HG02840 (cell line): Measurements from ENCODE around the gene KAT2A.

Experiments
- ATAC-seq: cut with Tn5 transposase; IDR thresholded peaks from one replicate; pipeline ENCODE4 v1.9.1; 2021; ENCODE audit warnings: mild to moderate bottlenecking, moderate library complexity, moderate number of reproducible peaks; ENCODE audit not compliant: unreplicated experiment, low FRiP score

The KAT2A gene

GRCh38 chr17:42097691-42098631 lies 23.2 kb downstream of the KAT2A start, which contains the start of gene ZNF385C:
TSS of gene ZNF385C (minus strand) at chr17:42098473. CDS start at chr17:42063056, 35,417 bp downstream.
- ATAC-seq = no peak

- no peak for ATAC-seq
Measured at GRCh38 chr17:42096360-42097111, 24.6 kb downstream of the KAT2A start.

GRCh38 chr17:42094375-42095069 lies 26.6 kb downstream of the KAT2A start:
- ATAC-seq = no peak

- no peak for ATAC-seq
Measured at GRCh38 chr17:42092939-42093338, 28.2 kb downstream of the KAT2A start.

GRCh38 chr17:42090964-42091790 lies 30.0 kb downstream of the KAT2A start:
- no peak for ATAC-seq

- ATAC-seq = no peak
Measured at GRCh38 chr17:42088736-42089135, 32.4 kb downstream of the KAT2A start.

GRCh38 chr17:42087736-42088705 lies 33.1 kb downstream of the KAT2A start:
- no peak for ATAC-seq

GRCh38 chr17:42087042-42087701 lies 34.0 kb downstream of the KAT2A start:
- ATAC-seq = no peak

GRCh38 chr17:42081516-42082129 lies 39.5 kb downstream of the KAT2A start:
- ATAC-seq = no peak

GRCh38 chr17:42079541-42079940 lies 41.6 kb downstream of the KAT2A start:
- no peak for ATAC-seq

GRCh38 chr17:42078396-42079043 lies 42.6 kb downstream of the KAT2A start:
- ATAC-seq = no peak

GRCh38 chr17:42077755-42078154 lies 43.4 kb downstream of the KAT2A start:
- ATAC-seq = no peak

GRCh38 chr17:42076797-42077559 lies 44.2 kb downstream of the KAT2A start:
- no peak for ATAC-seq

- no peak for ATAC-seq
Measured at GRCh38 chr17:42075789-42076188, 45.4 kb downstream of the KAT2A start.

GRCh38 chr17:42072323-42073187 lies 48.6 kb downstream of the KAT2A start:
- no peak for ATAC-seq

GRCh38 chr17:42071810-42072209 lies 49.4 kb downstream of the KAT2A start:
- ATAC-seq = no peak
